A172 (cell line): ENCODE data around the gene CLCN7. TPM values are rescaled to one million over a fixed set of nuclear protein-coding genes. Genes with fewer than 3 reads are reported as not detected.

Experiments
- DNase-seq: peaks from one replicate; pipeline ENCODE4 v3.0.0-alpha.2; 2015; ENCODE audit warnings: low spot score
- total RNA-seq: library from RNA; depleted of rRNA; stranded (reverse); fragments of >200 nt; shearing (Covaris generic); gene quantifications from 2 replicates; pipeline ENCODE4 v1.2.3, GENCODE V29; 2014; rRNA removed

CLCN7 gene
- total RNA-seq, 1 experiment from 2014 or later, result 86.3 TPM

DNA sequence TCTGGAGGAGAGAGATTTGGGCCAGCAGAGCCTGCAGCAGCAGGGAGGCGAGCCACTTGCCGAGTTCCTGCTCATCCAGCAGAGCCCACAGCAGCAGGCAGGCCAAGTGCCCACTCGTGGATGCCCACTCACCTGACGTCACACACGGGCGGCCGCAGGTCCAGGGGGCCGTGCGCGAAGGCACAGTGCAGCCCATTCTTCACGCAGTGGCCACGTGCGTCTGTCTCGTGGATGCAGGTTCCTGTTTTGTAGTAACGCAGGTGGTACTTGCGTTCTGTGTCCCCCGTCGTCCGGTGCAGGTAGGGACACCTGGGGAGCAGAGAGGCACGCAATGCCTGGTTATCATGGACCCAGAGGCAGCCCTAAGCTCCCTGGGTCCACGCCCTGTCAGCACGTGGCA, 71.8 kb downstream of the CLCN7 start:
- no peak for DNase-seq

GRCh38 chr16:1401758-1402154, 73.1 kb downstream of the CLCN7 start:
- no peak for DNase-seq

GRCh38 chr16:1401061-1401757, 73.6 kb downstream of the CLCN7 start:
- no peak for DNase-seq

DNA sequence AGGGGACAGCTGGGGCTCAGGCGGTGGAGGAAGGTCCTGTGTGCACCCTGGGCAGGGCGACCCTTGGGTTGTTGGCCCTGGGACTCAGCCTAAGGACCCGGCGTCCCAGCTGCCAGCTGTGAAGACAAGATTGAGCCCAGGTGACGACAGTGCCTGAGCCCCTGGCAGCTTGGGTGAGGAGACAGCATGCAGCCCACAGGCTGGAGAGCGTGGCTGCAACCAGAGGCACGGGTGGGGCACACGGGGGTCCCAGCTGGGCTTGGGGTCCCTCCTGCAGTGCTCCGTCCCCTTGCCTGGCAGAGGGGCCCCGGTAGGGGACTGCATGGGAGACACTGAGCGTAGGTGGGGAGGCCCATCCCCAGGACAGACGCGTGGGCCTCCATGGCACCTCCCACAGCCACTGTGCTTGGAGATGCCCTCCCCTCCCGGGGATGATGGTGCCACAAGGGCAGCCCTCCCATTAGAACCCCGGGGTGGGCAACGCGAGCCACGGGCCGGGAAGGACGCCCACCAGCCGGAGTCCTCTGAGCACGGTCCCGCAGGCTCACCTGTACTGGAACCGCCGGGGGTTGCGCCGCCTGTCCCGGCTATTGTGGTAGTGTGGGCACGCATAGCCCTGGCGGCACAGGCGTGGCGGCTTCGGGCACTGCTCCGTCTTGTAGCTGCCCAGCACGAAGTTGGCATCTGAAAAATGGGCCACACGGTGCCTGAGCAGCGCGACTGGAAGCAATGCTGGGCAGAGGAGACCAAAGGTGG, 75.8 kb downstream of the CLCN7 start:
- no peak for DNase-seq

DNA sequence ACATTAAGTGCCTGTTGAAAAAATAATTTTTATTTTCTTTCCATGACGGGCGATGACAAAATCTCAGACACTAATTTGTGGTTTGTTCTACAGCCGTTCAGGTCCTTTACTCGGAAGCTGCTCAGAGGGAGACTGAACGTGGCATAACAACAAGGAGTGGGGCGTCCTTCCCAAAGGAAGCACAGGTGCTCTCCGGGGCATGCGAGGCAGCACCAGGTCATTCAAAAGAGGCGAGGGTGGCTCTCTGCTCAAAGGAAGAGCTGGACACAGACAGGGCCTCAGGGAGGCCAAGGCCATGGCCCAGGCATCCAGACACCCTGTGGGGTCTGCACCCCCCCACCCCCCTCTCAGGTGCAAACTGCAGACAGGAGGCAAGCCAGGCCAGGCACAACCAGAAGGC, 76.5 kb downstream of the CLCN7 start:
- DNase-seq, result no peak

DNA sequence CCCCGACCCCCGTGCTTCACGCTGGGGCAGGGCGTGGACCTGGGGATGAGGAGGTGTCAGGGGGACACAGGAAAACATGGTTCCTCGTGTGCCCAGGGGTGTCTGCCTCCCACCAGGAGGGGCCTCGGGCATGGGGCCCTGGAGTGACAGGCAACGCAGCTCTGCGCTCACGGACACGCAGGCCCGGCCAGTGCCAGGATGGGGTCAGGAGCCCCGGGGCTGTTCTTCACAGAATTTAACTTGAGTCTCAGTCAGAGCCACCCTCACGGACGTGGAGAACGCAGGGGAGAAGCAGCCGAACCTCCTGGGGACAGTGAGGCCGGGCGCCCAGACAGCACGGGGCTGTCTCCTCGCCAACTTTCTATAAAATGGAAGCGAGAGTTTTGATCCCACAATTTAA, 77.0 kb downstream of the CLCN7 start:
- DNase-seq, result no peak

GRCh38 chr16:1395444-1396031, 79.3 kb downstream of the CLCN7 start:
- no peak for DNase-seq

Other genes with a start within 250 kb of the CLCN7 start
- 2.9 and 4.3 TPM in 2 replicates for gene TPSG1, start 249.8 kb downstream of the CLCN7 start, total RNA-seq
- 1.1 TPM in 1 of 2 replicates, not detected in the other for gene TPSB2, start 244.8 kb downstream of the CLCN7 start, total RNA-seq
- gene TPSAB1, start 234.3 kb downstream of the CLCN7 start, total RNA-seq, result 2.1 and 4.0 TPM in 2 replicates
- not detected in 2 replicates for gene TPSD1, start 219.0 kb downstream of the CLCN7 start, total RNA-seq
- gene UBE2I, start 165.4 kb downstream of the CLCN7 start, total RNA-seq, result 102 and 117 TPM in 2 replicates
- gene BAIAP3, start 141.4 kb downstream of the CLCN7 start, total RNA-seq, result 2.4 and 10.3 TPM in 2 replicates
- gene TSR3, start 123.2 kb downstream of the CLCN7 start, total RNA-seq, result 179 TPM in 2 replicates
- 45.8 and 61.0 TPM in 2 replicates for gene GNPTG, start 123.1 kb downstream of the CLCN7 start, total RNA-seq
- gene UNKL, start 60.3 kb downstream of the CLCN7 start, total RNA-seq, result 25.5 and 31.6 TPM in 2 replicates
- gene UQCC4, start 54.3 kb downstream of the CLCN7 start, total RNA-seq, result 38.6 and 45.1 TPM in 2 replicates
- gene PERCC1, start 44.0 kb downstream of the CLCN7 start, total RNA-seq, result not detected in 2 replicates
- 0.03 and 0.26 TPM in 2 replicates for gene CCDC154, start 30.5 kb downstream of the CLCN7 start, total RNA-seq
- not detected in 2 replicates for gene PTX4, start 13.9 kb upstream of the CLCN7 start, total RNA-seq
- 20.9 and 28.8 TPM in 2 replicates for gene TELO2, start 18.3 kb upstream of the CLCN7 start, total RNA-seq
- gene TMEM204, start 58.6 kb upstream of the CLCN7 start, total RNA-seq, result 0.17 TPM in 1 of 2 replicates, not detected in the other
- 9.7 and 15.6 TPM in 2 replicates for gene IFT140, start 137.0 kb upstream of the CLCN7 start, total RNA-seq
- gene CRAMP1, start 137.3 kb upstream of the CLCN7 start, total RNA-seq, result 7.0 and 8.1 TPM in 2 replicates
- 120 and 149 TPM in 2 replicates for gene JPT2, start 203.3 kb upstream of the CLCN7 start, total RNA-seq
- gene MAPK8IP3, start 231.2 kb upstream of the CLCN7 start, total RNA-seq, result 26.0 and 39.3 TPM in 2 replicates